Measurements from ENCODE around the gene STC2.

STC2 gene

GRCh38 chr5:173283318-173284288, 44.6 kb downstream of the STC2 start:
- peaks cover 18 to 20% of the 10 kb centered on the region in 2 donors for H3K27me3 ChIP-seq (ENCODE audit: control insufficient read depth in 1 of 2, insufficient read depth in 2 of 2, low read length in 2 of 2)
- H3K36me3 ChIP-seq (ENCODE audit: control insufficient read depth in 1 of 2, insufficient read depth in 2 of 2, low read length in 2 of 2): no peaks in the 10 kb centered on the region
- H3K9ac ChIP-seq (ENCODE audit: low read depth in 1 of 2, low read length in 2 of 2): no peak overlapping the region
- H3K4me3 ChIP-seq (ENCODE audit: low read depth in 1 of 2, low read length in 2 of 2): no peak overlapping the region
- H3K27ac ChIP-seq (ENCODE audit: low read depth, low read length): no peak overlapping the region
- no peaks in the 10 kb centered on the region for H3K4me1 ChIP-seq (ENCODE audit: control insufficient read depth in 1 of 2, insufficient read depth in 2 of 2, low read length in 2 of 2)
- H3K9me3 ChIP-seq (ENCODE audit: control insufficient read depth in 1 of 2, low read length in 2 of 2): no peaks in the 10 kb centered on the region

- Histone ChIP-seq H3K4me1 (ENCODE audit: control insufficient read depth in 1 of 2, insufficient read depth in 2 of 2, low read length in 2 of 2) (no peaks in the 10 kb centered on the region), H3K9me3 (ENCODE audit: control insufficient read depth in 1 of 2, low read length in 2 of 2) (no peaks in the 10 kb centered on the region), H3K9ac (ENCODE audit: low read depth in 1 of 2, low read length in 2 of 2) (no peak overlapping the region), H3K36me3 (ENCODE audit: control insufficient read depth in 1 of 2, insufficient read depth in 2 of 2, low read length in 2 of 2) (no peaks in the 10 kb centered on the region), H3K4me3 (ENCODE audit: low read depth in 1 of 2, low read length in 2 of 2) (no peak overlapping the region), H3K27ac (ENCODE audit: low read depth, low read length) (no peak overlapping the region), H3K27me3 (ENCODE audit: control insufficient read depth in 1 of 2, insufficient read depth in 2 of 2, low read length in 2 of 2) (peaks cover 16 to 17% of the 10 kb centered on the region in 2 donors)
Measured at GRCh38 chr5:173282916-173283315, 45.3 kb downstream of the STC2 start.

- Histone ChIP-seq H3K9ac (ENCODE audit: low read depth in 1 of 2, low read length in 2 of 2) (no peak overlapping the region), H3K9me3 (ENCODE audit: control insufficient read depth in 1 of 2, low read length in 2 of 2) (no peaks in the 10 kb centered on the region), H3K36me3 (ENCODE audit: control insufficient read depth in 1 of 2, insufficient read depth in 2 of 2, low read length in 2 of 2) (no peaks in the 10 kb centered on the region), H3K4me1 (ENCODE audit: control insufficient read depth in 1 of 2, insufficient read depth in 2 of 2, low read length in 2 of 2) (no peaks in the 10 kb centered on the region), H3K27ac (ENCODE audit: low read depth, low read length) (no peak overlapping the region), H3K27me3 (ENCODE audit: control insufficient read depth in 1 of 2, insufficient read depth in 2 of 2, low read length in 2 of 2) (peaks cover 17 to 19% of the 10 kb centered on the region in 2 donors), H3K4me3 (ENCODE audit: low read depth in 1 of 2, low read length in 2 of 2) (no peak overlapping the region)
Measured at GRCh38 chr5:173281910-173282309, 46.3 kb downstream of the STC2 start.

GRCh38 chr5:173279166-173279565, 49.0 kb downstream of the STC2 start:
- Histone ChIP-seq H3K9me3 (ENCODE audit: control insufficient read depth in 1 of 2, low read length in 2 of 2) (peaks cover 0 to 3% of the 10 kb centered on the region in 2 donors), H3K27me3 (ENCODE audit: control insufficient read depth in 1 of 2, insufficient read depth in 2 of 2, low read length in 2 of 2) (peaks cover 15 to 16% of the 10 kb centered on the region in 2 donors), H3K4me1 (ENCODE audit: control insufficient read depth in 1 of 2, insufficient read depth in 2 of 2, low read length in 2 of 2) (no peaks in the 10 kb centered on the region), H3K9ac (ENCODE audit: low read depth in 1 of 2, low read length in 2 of 2) (no peak overlapping the region), H3K4me3 (ENCODE audit: low read depth in 1 of 2, low read length in 2 of 2) (no peak overlapping the region), H3K27ac (ENCODE audit: low read depth, low read length) (no peak overlapping the region), H3K36me3 (ENCODE audit: control insufficient read depth in 1 of 2, insufficient read depth in 2 of 2, low read length in 2 of 2) (no peaks in the 10 kb centered on the region)

GRCh38 chr5:173278641-173279040, 49.6 kb downstream of the STC2 start:
- no peaks in the 10 kb centered on the region for H3K36me3 ChIP-seq (ENCODE audit: control insufficient read depth in 1 of 2, insufficient read depth in 2 of 2, low read length in 2 of 2)
- no peak overlapping the region for H3K27ac ChIP-seq (ENCODE audit: low read depth, low read length)
- H3K4me1 ChIP-seq (ENCODE audit: control insufficient read depth in 1 of 2, insufficient read depth in 2 of 2, low read length in 2 of 2): no peaks in the 10 kb centered on the region
- H3K9ac ChIP-seq (ENCODE audit: low read depth in 1 of 2, low read length in 2 of 2): no peak overlapping the region
- peaks cover 10 to 12% of the 10 kb centered on the region in 2 donors for H3K27me3 ChIP-seq (ENCODE audit: control insufficient read depth in 1 of 2, insufficient read depth in 2 of 2, low read length in 2 of 2)
- peaks cover 0 to 3% of the 10 kb centered on the region in 2 donors for H3K9me3 ChIP-seq (ENCODE audit: control insufficient read depth in 1 of 2, low read length in 2 of 2)
- H3K4me3 ChIP-seq (ENCODE audit: low read depth in 1 of 2, low read length in 2 of 2): no peak overlapping the region

- Histone ChIP-seq H3K4me3 (ENCODE audit: low read depth in 1 of 2, low read length in 2 of 2) (no peak overlapping the region), H3K36me3 (ENCODE audit: control insufficient read depth in 1 of 2, insufficient read depth in 2 of 2, low read length in 2 of 2) (no peaks in the 10 kb centered on the region), H3K27ac (ENCODE audit: low read depth, low read length) (no peak overlapping the region), H3K9me3 (ENCODE audit: control insufficient read depth in 1 of 2, low read length in 2 of 2) (peaks cover 0 to 3% of the 10 kb centered on the region in 2 donors), H3K9ac (ENCODE audit: low read depth in 1 of 2, low read length in 2 of 2) (no peak overlapping the region), H3K4me1 (ENCODE audit: control insufficient read depth in 1 of 2, insufficient read depth in 2 of 2, low read length in 2 of 2) (no peaks in the 10 kb centered on the region), H3K27me3 (ENCODE audit: control insufficient read depth in 1 of 2, insufficient read depth in 2 of 2, low read length in 2 of 2) (peaks cover 8 to 9% of the 10 kb centered on the region in 2 donors)
Measured at GRCh38 chr5:173278172-173278571, 50.0 kb downstream of the STC2 start.

GRCh38 chr5:173274771-173275170, 53.4 kb downstream of the STC2 start:
- H3K4me3 ChIP-seq (ENCODE audit: low read depth in 1 of 2, low read length in 2 of 2): no peak overlapping the region
- no peaks in the 10 kb centered on the region for H3K36me3 ChIP-seq (ENCODE audit: control insufficient read depth in 1 of 2, insufficient read depth in 2 of 2, low read length in 2 of 2)
- no peak overlapping the region for H3K27ac ChIP-seq (ENCODE audit: low read depth, low read length)
- H3K9me3 ChIP-seq (ENCODE audit: control insufficient read depth in 1 of 2, low read length in 2 of 2): peaks cover 0 to 3% of the 10 kb centered on the region in 2 donors
- no peak overlapping the region for H3K9ac ChIP-seq (ENCODE audit: low read depth in 1 of 2, low read length in 2 of 2)
- peaks cover 0 to 3% of the 10 kb centered on the region in 2 donors for H3K27me3 ChIP-seq (ENCODE audit: control insufficient read depth in 1 of 2, insufficient read depth in 2 of 2, low read length in 2 of 2)
- H3K4me1 ChIP-seq (ENCODE audit: control insufficient read depth in 1 of 2, insufficient read depth in 2 of 2, low read length in 2 of 2): no peaks in the 10 kb centered on the region

- H3K27ac ChIP-seq (ENCODE audit: low read depth, low read length): no peak overlapping the region
- H3K4me1 ChIP-seq (ENCODE audit: control insufficient read depth in 1 of 2, insufficient read depth in 2 of 2, low read length in 2 of 2): no peaks in the 10 kb centered on the region
- no peaks in the 10 kb centered on the region for H3K27me3 ChIP-seq (ENCODE audit: control insufficient read depth in 1 of 2, insufficient read depth in 2 of 2, low read length in 2 of 2)
- no peak overlapping the region for H3K9ac ChIP-seq (ENCODE audit: low read depth in 1 of 2, low read length in 2 of 2)
- no peaks in the 10 kb centered on the region for H3K36me3 ChIP-seq (ENCODE audit: control insufficient read depth in 1 of 2, insufficient read depth in 2 of 2, low read length in 2 of 2)
- H3K9me3 ChIP-seq (ENCODE audit: control insufficient read depth in 1 of 2, low read length in 2 of 2): peaks cover 0 to 3% of the 10 kb centered on the region in 2 donors
- no peak overlapping the region for H3K4me3 ChIP-seq (ENCODE audit: low read depth in 1 of 2, low read length in 2 of 2)
Measured at GRCh38 chr5:173271419-173271818, 56.8 kb downstream of the STC2 start.

GRCh38 chr5:173268750-173269432, 59.3 kb downstream of the STC2 start:
- H3K27me3 ChIP-seq (ENCODE audit: control insufficient read depth in 1 of 2, insufficient read depth in 2 of 2, low read length in 2 of 2): peaks cover 3 to 6% of the 10 kb centered on the region in 2 donors
- no peaks in the 10 kb centered on the region for H3K4me1 ChIP-seq (ENCODE audit: control insufficient read depth in 1 of 2, insufficient read depth in 2 of 2, low read length in 2 of 2)
- no peaks in the 10 kb centered on the region for H3K36me3 ChIP-seq (ENCODE audit: control insufficient read depth in 1 of 2, insufficient read depth in 2 of 2, low read length in 2 of 2)
- H3K9ac ChIP-seq (ENCODE audit: low read depth in 1 of 2, low read length in 2 of 2): no peak overlapping the region
- no peaks in the 10 kb centered on the region for H3K9me3 ChIP-seq (ENCODE audit: control insufficient read depth in 1 of 2, low read length in 2 of 2)
- H3K27ac ChIP-seq (ENCODE audit: low read depth, low read length): no peak overlapping the region
- H3K4me3 ChIP-seq (ENCODE audit: low read depth in 1 of 2, low read length in 2 of 2): no peak overlapping the region

- no peak overlapping the region for H3K4me3 ChIP-seq (ENCODE audit: low read depth in 1 of 2, low read length in 2 of 2)
- H3K9ac ChIP-seq (ENCODE audit: low read depth in 1 of 2, low read length in 2 of 2): no peak overlapping the region
- no peaks in the 10 kb centered on the region for H3K36me3 ChIP-seq (ENCODE audit: control insufficient read depth in 1 of 2, insufficient read depth in 2 of 2, low read length in 2 of 2)
- peaks cover 3 to 6% of the 10 kb centered on the region in 2 donors for H3K27me3 ChIP-seq (ENCODE audit: control insufficient read depth in 1 of 2, insufficient read depth in 2 of 2, low read length in 2 of 2)
- H3K9me3 ChIP-seq (ENCODE audit: control insufficient read depth in 1 of 2, low read length in 2 of 2): no peaks in the 10 kb centered on the region
- no peaks in the 10 kb centered on the region for H3K4me1 ChIP-seq (ENCODE audit: control insufficient read depth in 1 of 2, insufficient read depth in 2 of 2, low read length in 2 of 2)
- H3K27ac ChIP-seq (ENCODE audit: low read depth, low read length): no peak overlapping the region
Measured at GRCh38 chr5:173265433-173265832, 62.8 kb downstream of the STC2 start.

Data from duodenal mucosa (tissue), 2 donors.